ENCODE results near the gene GMIP. TPM values are rescaled to one million over a fixed set of nuclear protein-coding genes. Genes with fewer than 3 reads are reported as not detected.

Gene GMIP
- polyA plus RNA-seq, 1 of the 3 experiments (the other 2 are of a cell fraction) = 6.3 TPM

- H3K79me2 ChIP-seq (ENCODE audit: insufficient read depth) = peaks cover 50% of the 10 kb centered on the region
- no peaks in the 10 kb centered on the region for H3K27me3 ChIP-seq (ENCODE audit: insufficient read depth)
- POLR2A ChIA-PET = interaction anchor here (1.0 to 1.3 kb wide), 2 partner anchors 114 to 204 kb away, joined by 3 read pairs; partner anchors contain the start of gene ZNF253
- H3K27ac ChIP-seq (ENCODE audit: low read depth in 2 of 2, low read length in 1 of 2) = peak overlapping the region; percentile 88 to 92; a peak in 2 of 4 replicates
- H4K20me1 ChIP-seq (ENCODE audit: insufficient read depth) = peaks cover 31% of the 10 kb centered on the region
- WGBS (ENCODE audit: low lambda C conversion rate) = 31% methylated on average over 7 of the region's 8 CpGs
- CTCF ChIA-PET = interaction anchor here (1.0 to 3.1 kb wide), 4 partner anchors 9 to 130 kb away, joined by 4 to 17 read pairs (median 11); partner anchors contain the start of gene GMIP
- H2AFZ ChIP-seq (ENCODE audit: low read depth) = no peak overlapping the region
- H3K36me3 ChIP-seq (replicated peaks in 1 of 2; ENCODE audit: control insufficient read depth in 1 of 2, insufficient read depth in 2 of 2, low read length in 1 of 2) = peaks cover 15 to 21% of the 10 kb centered on the region in 2 experiments
- peak overlapping the region; percentile 83 to 90 for H3K4me3 ChIP-seq (ENCODE audit: low read depth in 2 of 2, low read length in 1 of 2)
- no peaks in the 10 kb centered on the region for H3F3A ChIP-seq (replicated peaks; ENCODE audit: insufficient read depth)
- no peak for DNase-seq
- peaks cover 0 to 17% of the 10 kb centered on the region in 2 experiments; a peak in 2 of 4 replicates for H3K4me1 ChIP-seq (ENCODE audit: control insufficient read depth in 1 of 2, insufficient read depth in 2 of 2, low read depth in 1 of 2, low read length in 1 of 2)
- no peaks in the 10 kb centered on the region for H3K9me3 ChIP-seq
- H3K4me2 ChIP-seq = peak overlapping the region; percentile 74
- TF ChIP-seq MXI1 (IDR thresholded peaks at IDR 0.05; ENCODE audit: low read depth, low read length) (no peak), MAX (IDR thresholded peaks at IDR 0.05; ENCODE audit: low read depth) (no peak)
- H3K9ac ChIP-seq = peak overlapping the region; percentile 86
- H3K9me2 ChIP-seq = no peaks in the 10 kb centered on the region
These were observed 18.9 kb upstream of the GMIP start for GRCh38 chr19:19662344-19662743.

GRCh38 chr19:19661675-19662251 lies 18.3 kb upstream of the GMIP start:
- H3K9ac ChIP-seq = peak overlapping the region; percentile 86; the same call in 1 of the 2 replicates
- peak; percentile 60 for DNase-seq
- no peaks in the 10 kb centered on the region for H3F3A ChIP-seq (replicated peaks; ENCODE audit: insufficient read depth)
- POLR2A ChIA-PET = interaction anchor here (0.6 to 1.3 kb wide), 4 partner anchors 114 to 204 kb away, joined by 3 to 5 read pairs (median 3); partner anchors contain the start of gene ZNF253
- H3K4me2 ChIP-seq = peak overlapping the region; percentile 74
- WGBS (ENCODE audit: low lambda C conversion rate) = 17% methylated on average over 18 of the region's 18 CpGs
- CTCF ChIA-PET = interaction anchor here (1.0 to 3.1 kb wide), 4 partner anchors 8 to 130 kb away, joined by 4 to 17 read pairs (median 11); partner anchors contain the start of gene GMIP
- H3K4me1 ChIP-seq (ENCODE audit: control insufficient read depth in 1 of 2, insufficient read depth in 2 of 2, low read depth in 1 of 2, low read length in 1 of 2) = peaks cover 0 to 17% of the 10 kb centered on the region in 2 experiments; a peak in 2 of 4 replicates
- H3K27ac ChIP-seq (ENCODE audit: low read depth in 2 of 2, low read length in 1 of 2) = peak overlapping the region; percentile 15 to 29; a peak in 2 of 4 replicates
- no peaks in the 10 kb centered on the region for H3K9me3 ChIP-seq
- H3K27me3 ChIP-seq (ENCODE audit: insufficient read depth) = no peaks in the 10 kb centered on the region
- H3K36me3 ChIP-seq (replicated peaks in 1 of 2; ENCODE audit: control insufficient read depth in 1 of 2, insufficient read depth in 2 of 2, low read length in 1 of 2) = peaks cover 15 to 27% of the 10 kb centered on the region in 2 experiments
- H4K20me1 ChIP-seq (ENCODE audit: insufficient read depth) = peaks cover 31% of the 10 kb centered on the region
- H3K9me2 ChIP-seq = no peaks in the 10 kb centered on the region
- H3K4me3 ChIP-seq (ENCODE audit: low read depth in 2 of 2, low read length in 1 of 2) = peak overlapping the region; percentile 83 to 90
- peaks cover 50% of the 10 kb centered on the region for H3K79me2 ChIP-seq (ENCODE audit: insufficient read depth)
- TF ChIP-seq RFX5 (IDR thresholded peaks at IDR 0.05; ENCODE audit: low read length) (no peak), SIN3A (IDR thresholded peaks at IDR 0.05; ENCODE audit: borderline replicate concordance, low read depth, low read length) (no peak), IRF3 (IDR thresholded peaks at IDR 0.05; ENCODE audit: low read depth, low read length) (no peak)
- H2AFZ ChIP-seq (ENCODE audit: low read depth) = no peak overlapping the region

GRCh38 chr19:19661141-19661674 lies 17.8 kb upstream of the GMIP start:
- H3K4me3 ChIP-seq (ENCODE audit: low read depth in 2 of 2, low read length in 1 of 2) = peak overlapping the region; percentile 83 to 90
- TF ChIP-seq FOXM1 (IDR thresholded peaks at IDR 0.05; ENCODE audit: low read depth) (no peak), TEAD4 (IDR thresholded peaks at IDR 0.05; ENCODE audit: borderline replicate concordance, insufficient read depth) (no peak), ZBTB33 (IDR thresholded peaks at IDR 0.05; ENCODE audit: borderline replicate concordance, low read depth) (no peak), IRF3 (IDR thresholded peaks at IDR 0.05; ENCODE audit: low read depth, low read length) (no peak), EZH2phosphoT487 (IDR thresholded peaks at IDR 0.05; ENCODE audit: borderline replicate concordance, low read depth) (no peak), RAD21 (IDR thresholded peaks at IDR 0.05; ENCODE audit: low read length) (no peak), POLR2AphosphoS5 (IDR thresholded peaks at IDR 0.05; ENCODE audit: low read depth, low read length) (no peak), TAF1 (IDR thresholded peaks at IDR 0.05; ENCODE audit: borderline replicate concordance, low read depth, low read length) (no peak), SIN3A (IDR thresholded peaks at IDR 0.05; ENCODE audit: borderline replicate concordance, low read depth, low read length) (no peak), RFX5 (IDR thresholded peaks at IDR 0.05; ENCODE audit: low read length) (no peak), SMC3 (IDR thresholded peaks at IDR 0.05; ENCODE audit: low read depth, low read length) (no peak), MXI1 (IDR thresholded peaks at IDR 0.05; ENCODE audit: low read depth, low read length) (no peak)

More at GRCh38 chr19:19661141-19661674, 17.8 kb upstream of the GMIP start:
- H3K27me3 ChIP-seq (ENCODE audit: insufficient read depth) = no peaks in the 10 kb centered on the region
- peaks cover 15 to 33% of the 10 kb centered on the region in 2 experiments for H3K36me3 ChIP-seq (replicated peaks in 1 of 2; ENCODE audit: control insufficient read depth in 1 of 2, insufficient read depth in 2 of 2, low read length in 1 of 2)
- peaks cover 0 to 17% of the 10 kb centered on the region in 2 experiments; a peak in 2 of 4 replicates for H3K4me1 ChIP-seq (ENCODE audit: control insufficient read depth in 1 of 2, insufficient read depth in 2 of 2, low read depth in 1 of 2, low read length in 1 of 2)
- no peak overlapping the region for H2AFZ ChIP-seq (ENCODE audit: low read depth)
- no peaks in the 10 kb centered on the region for H3K9me3 ChIP-seq
- ChIA-PET CTCF (interaction anchor here (3.1 to 6.6 kb wide), 2 partner anchors 17 to 129 kb away, joined by 17 to 45 read pairs; partner anchors contain the start of gene GMIP), POLR2A (interaction anchor here (0.6 to 1.3 kb wide), 3 partner anchors 115 to 205 kb away, joined by 3 read pairs; partner anchors contain the start of gene ZNF253)
- peak overlapping the region; percentile 86; the same call in 1 of the 2 replicates for H3K9ac ChIP-seq
- no peaks in the 10 kb centered on the region for H3K9me2 ChIP-seq
- H4K20me1 ChIP-seq (ENCODE audit: insufficient read depth) = peaks cover 31% of the 10 kb centered on the region
- 63% methylated on average over 10 of the region's 10 CpGs for WGBS (ENCODE audit: low lambda C conversion rate)
- peaks cover 50% of the 10 kb centered on the region for H3K79me2 ChIP-seq (ENCODE audit: insufficient read depth)
- no peaks in the 10 kb centered on the region for H3F3A ChIP-seq (replicated peaks; ENCODE audit: insufficient read depth)
- DNase-seq = no peak
- no peak overlapping the region; a peak in 1 of 4 replicates for H3K27ac ChIP-seq (ENCODE audit: low read depth in 2 of 2, low read length in 1 of 2)
- peak overlapping the region; percentile 74 for H3K4me2 ChIP-seq

Data from SK-N-SH (cell line).